Peyer's patch (tissue), 4 donors: ENCODE data around the gene PSMD1.

Source experiments
- POLR2A ChIP-seq, 2 donors: fragments of 450-650 bp; IDR thresholded peaks; one replicate each; pipeline ENCODE4 v1.5.1; 2017; ENCODE audit warnings: antibody characterized with exemption in 2 of 2, mild to moderate bottlenecking in 2 of 2, moderate library complexity in 2 of 2
- TF ChIP-seq, protein P1 (sequence below), 6 experiments: fragments of 450-650 bp in 4 of 6; fragments of 200-600 bp in 2 of 6; sonication (generic) in 1 of 6; IDR thresholded peaks; one replicate each; pipeline ENCODE4 v1.5.1; 2017 to 2019; ENCODE audit warnings: antibody characterized with exemption in 6 of 6, mild to moderate bottlenecking in 3 of 6, moderate library complexity in 1 of 6

DNA sequence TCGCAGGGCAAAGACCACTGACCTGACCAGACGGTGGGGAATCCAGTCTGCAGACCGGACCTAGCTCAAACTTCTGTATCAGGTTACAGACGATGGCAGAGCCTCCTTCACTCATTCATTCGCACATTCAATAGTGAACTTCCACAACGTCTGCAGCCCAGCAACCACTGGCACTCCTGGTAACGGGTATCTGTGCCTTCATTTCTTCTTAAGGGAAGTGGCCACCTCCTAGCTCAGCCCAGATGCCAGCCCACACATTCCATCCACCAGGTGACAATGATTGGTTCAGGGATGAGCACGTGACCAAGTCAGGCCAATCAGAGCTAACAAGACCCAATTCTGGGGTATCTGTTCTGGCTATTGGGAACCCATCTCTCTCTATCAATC lies 125.8 kb downstream of the PSMD1 start:
- TF ChIP-seq POLR2A (IDR thresholded peaks at IDR 0.05) = no peak
- TF ChIP-seq, protein P1, sequence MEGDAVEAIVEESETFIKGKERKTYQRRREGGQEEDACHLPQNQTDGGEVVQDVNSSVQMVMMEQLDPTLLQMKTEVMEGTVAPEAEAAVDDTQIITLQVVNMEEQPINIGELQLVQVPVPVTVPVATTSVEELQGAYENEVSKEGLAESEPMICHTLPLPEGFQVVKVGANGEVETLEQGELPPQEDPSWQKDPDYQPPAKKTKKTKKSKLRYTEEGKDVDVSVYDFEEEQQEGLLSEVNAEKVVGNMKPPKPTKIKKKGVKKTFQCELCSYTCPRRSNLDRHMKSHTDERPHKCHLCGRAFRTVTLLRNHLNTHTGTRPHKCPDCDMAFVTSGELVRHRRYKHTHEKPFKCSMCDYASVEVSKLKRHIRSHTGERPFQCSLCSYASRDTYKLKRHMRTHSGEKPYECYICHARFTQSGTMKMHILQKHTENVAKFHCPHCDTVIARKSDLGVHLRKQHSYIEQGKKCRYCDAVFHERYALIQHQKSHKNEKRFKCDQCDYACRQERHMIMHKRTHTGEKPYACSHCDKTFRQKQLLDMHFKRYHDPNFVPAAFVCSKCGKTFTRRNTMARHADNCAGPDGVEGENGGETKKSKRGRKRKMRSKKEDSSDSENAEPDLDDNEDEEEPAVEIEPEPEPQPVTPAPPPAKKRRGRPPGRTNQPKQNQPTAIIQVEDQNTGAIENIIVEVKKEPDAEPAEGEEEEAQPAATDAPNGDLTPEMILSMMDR (IDR thresholded peaks at IDR 0.05) = no peak
